ENCODE data around the gene GRID1. TPM values are rescaled to one million over a fixed set of nuclear protein-coding genes. Genes with fewer than 3 reads are reported as not detected.

GRID1 gene
- total and polyA plus RNA-seq, 10 of the 15 experiments (the other 5 are each of a cell fraction or from before 2014, with no cell fraction given), result 0.04 to 0.62 (median 0.08) TPM; not detected in 5

GRCh38 chr10:86007171-86007570 is 359.4 kb downstream of the GRID1 start:
- ChIA-PET POLR2A (no interaction called here), CTCF (no interaction called here), SMC1A (ENCODE audit: uncharacterized antibody, unreplicated experiment) (no interaction called here), RAD21 (ENCODE audit: unreplicated experiment) (no interaction called here)
- in situ Hi-C loops (cut with MboI) (no loop called here), intact Hi-C loops (cut with micrococcal nuclease; ENCODE audit: unreplicated experiment) (no loop called here)
- FAIRE-seq (no peak), ATAC-seq (no peak), DNase-seq (ENCODE audit: low read depth, low spot score) (no peak)
- WGBS (ENCODE audit: insufficient coverage, insufficient replicate concordance, low lambda C conversion rate, missing lambda C conversion rate), result 61% methylated on average over 6 of the region's 6 CpGs
- Histone ChIP-seq H3K4me1 (ENCODE audit: control insufficient read depth, insufficient read depth, low read length) (no peaks in the 10 kb centered on the region), H3K9ac (ENCODE audit: control insufficient read depth, insufficient read depth, low read length) (no peak overlapping the region), H3K36me3 (ENCODE audit: control insufficient read depth in 2 of 2, insufficient read depth in 2 of 2, low read length in 1 of 2) (no peaks in the 10 kb centered on the region), H4K20me1 (ENCODE audit: control insufficient read depth, insufficient read depth) (no peaks in the 10 kb centered on the region), H3K9me3 (replicated peaks; ENCODE audit: control insufficient read depth, insufficient read depth, low read length) (no peaks in the 10 kb centered on the region), H3K27ac (ENCODE audit: control insufficient read depth, insufficient read depth) (no peak overlapping the region), H3K4me2 (ENCODE audit: control insufficient read depth, insufficient read depth) (no peak overlapping the region), H2AFZ (ENCODE audit: control insufficient read depth, low read depth, low read length) (no peak overlapping the region), H3K27me3 (replicated peaks in 1 of 2; ENCODE audit: control insufficient read depth in 2 of 2, insufficient read depth in 2 of 2, low read length in 1 of 2) (no peaks in the 10 kb centered on the region; a peak in 1 of 4 replicates), H3K4me3 (no peak overlapping the region), H3K79me2 (ENCODE audit: control insufficient read depth, insufficient read depth, low read length) (no peaks in the 10 kb centered on the region)
- no TSS peak for BruUV-seq (replicated peaks)
- TF ChIP-seq RFX5 (IDR thresholded peaks at IDR 0.05; ENCODE audit: low read depth, low read length), result no peak
- no peak for TF ChIP-seq MAX (IDR thresholded peaks at IDR 0.05; ENCODE audit: low read depth, low read length)
- no peak for TF ChIP-seq CREB1 (IDR thresholded peaks at IDR 0.05; ENCODE audit: low read depth)
- no peak for TF ChIP-seq E2F8 (IDR thresholded peaks at IDR 0.05; ENCODE audit: low read depth, partially characterized antibody)
- TF ChIP-seq MTA2 (IDR thresholded peaks at IDR 0.05; ENCODE audit: low read depth), result no peak
- TF ChIP-seq BCL3 (IDR thresholded peaks at IDR 0.05; ENCODE audit: borderline replicate concordance, insufficient read depth, low read depth, low read length, poor library complexity, severe bottlenecking), result no peak
- TF ChIP-seq HDAC2 (IDR thresholded peaks at IDR 0.05), result no peak
- no peak for TF ChIP-seq HDAC6 (IDR thresholded peaks at IDR 0.05; ENCODE audit: unreplicated experiment)
- TF ChIP-seq ZBTB11 (CRISPR knock-in tag; IDR thresholded peaks at IDR 0.05), result no peak
- no peak for TF ChIP-seq ZBTB40 (IDR thresholded peaks at IDR 0.05; ENCODE audit: borderline replicate concordance)
- no peak for TF ChIP-seq SRF (IDR thresholded peaks at IDR 0.05; ENCODE audit: low read depth in 2 of 2, low read length in 2 of 2)
- no peak for TF ChIP-seq NFIC (IDR thresholded peaks at IDR 0.05; ENCODE audit: low read depth, low read length)
- no peak for TF ChIP-seq RAD51 (IDR thresholded peaks at IDR 0.05)
